Spleen (tissue), 13 donors: ENCODE measurements around the gene CCDC194. TPM values are rescaled to one million over a fixed set of nuclear protein-coding genes. Genes with fewer than 3 reads are reported as not detected.
A peak's percentile ranks its signal among the peaks of the same experiment; 100 is the strongest.

Source experiments
- DNase-seq: peaks from one replicate; pipeline ENCODE4 v3.0.0-alpha.2; 2020
- H3K27ac ChIP-seq, 8 donors: fragments of 200-600 bp; sonication (generic) in 7 of 8; 1 replicate in 4 of 8; 2 replicates in 4 of 8; pipeline versions ENCODE4 v1.5.0 to v1.8.0; 2016 to 2021; ENCODE audit warnings: inconsistent platforms in 4 of 8, mild to moderate bottlenecking in 4 of 8, moderate library complexity in 1 of 8
- H3K27me3 ChIP-seq, 7 donors: fragments of 200-600 bp; sonication (generic) in 6 of 7; replicated peaks in 1 of 7; 1 replicate in 4 of 7; 2 replicates in 3 of 7; pipeline versions ENCODE4 v1.5.0 to v1.8.0; 2016 to 2021; ENCODE audit warnings: inconsistent platforms in 3 of 7, mild to moderate bottlenecking in 1 of 7
- H3K36me3 ChIP-seq, 6 donors: fragments of 200-600 bp; sonication (generic) in 5 of 6; 1 replicate in 4 of 6; 2 replicates in 2 of 6; pipeline versions ENCODE4 v1.5.0 to v1.8.0; 2016 to 2021; ENCODE audit warnings: inconsistent platforms in 2 of 6
- H3K4me1 ChIP-seq, 6 donors: fragments of 200-600 bp; sonication (generic) in 5 of 6; 1 replicate in 3 of 6; 2 replicates in 3 of 6; pipeline versions ENCODE4 v1.5.0 to v1.8.0; 2016 to 2021; ENCODE audit warnings: inconsistent platforms in 3 of 6
- H3K4me3 ChIP-seq, 8 donors: fragments of 200-600 bp; sonication (generic) in 7 of 8; 1 replicate in 4 of 8; 2 replicates in 4 of 8; pipeline versions ENCODE4 v1.5.0 to v1.8.0; 2016 to 2021; ENCODE audit warnings: inconsistent platforms in 4 of 8, mild to moderate bottlenecking in 4 of 8, moderate library complexity in 2 of 8
- H3K9me3 ChIP-seq, 8 donors: fragments of 200-600 bp; sonication (generic) in 7 of 8; 1 replicate in 4 of 8; 2 replicates in 4 of 8; pipeline versions ENCODE4 v1.5.0 to v1.8.0; 2016 to 2021; ENCODE audit warnings: inconsistent platforms in 4 of 8
- CTCF ChIP-seq, 11 experiments: fragments of 200-600 bp in 7 of 11; fragments of 450-650 bp in 4 of 11; sonication (generic) in 4 of 11; IDR thresholded peaks in 8 of 11; conservative IDR thresholded peaks in 3 of 11; 1 replicate in 7 of 11; 2 replicates in 4 of 11; pipeline versions ENCODE4 v1.4.0 to v1.8.0; 2016 to 2021; ENCODE audit warnings: antibody characterized with exemption in 11 of 11, inconsistent platforms in 4 of 11, mild to moderate bottlenecking in 1 of 11
- POLR2A ChIP-seq, 3 donors: fragments of 450-650 bp; IDR thresholded peaks; one replicate each; pipeline ENCODE4 v1.5.1; 2017; ENCODE audit warnings: antibody characterized with exemption in 3 of 3, mild to moderate bottlenecking in 1 of 3
- POLR2AphosphoS5 ChIP-seq, 3 donors: sonication (generic); formaldehyde crosslinking; IDR thresholded peaks; one replicate each; pipeline ENCODE4 v1.5.1; 2017; ENCODE audit warnings: antibody characterized with exemption in 3 of 3
- WGBS, 5 donors: extraction: QIAGEN DNeasy Blood & Tissue Kit in 3 of 5; methylation state at CpG; one replicate each; pipeline versions ENCODE4 v1.1.5 to v1.1.7; 2013 to 2018; 5-methylcytosine and 5-hydroxymethylcytosine counted together
- intact Hi-C: fragments of 100-400 bp; cut with DNase I; formaldehyde crosslinking; loops from one replicate; pipeline ENCODE4 v1.15.0; 2023; ENCODE audit warnings: low total_unique reads
- long read RNA-seq, 2 donors: transcript quantifications; one replicate each; lab custom pipeline, GENCODE V29; 2026
- polyA plus RNA-seq, 3 donors: library from polyadenylated mRNA; stranded (reverse); fragments of 200-250 nt; gene quantifications; one replicate each; pipeline ENCODE4 v1.2.1, GENCODE V29; 2013
- total RNA-seq, 7 donors: library from RNA; depleted of rRNA in 3 of 7; stranded (reverse); fragments of >200 nt in 3 of 7; fragmentation: NEBNext Ultra II Directional in 4 of 7; extraction: Animal tissue kit (Norgen Biotek cat#: 25700) in 4 of 7; gene quantifications; one replicate each; pipeline versions ENCODE4 v1.1.0 to v1.2.1, GENCODE V29; 2016 to 2021
- donor health status: healthy with polysubstance abuse.
- donor health status: DM: no; HTN: no; CAD: no; lungs with moderate emphysema.
- donor health status: DM: no; HTN: no; CAD: no.
- donor health status: Bipolar disorder and iron deficiency.
- donor health status: healthy.
- donor health status: DM: no; HTN: no; CAD: no.
- donor health status: DM: yes; HTN: yes; CAD: no.

The CCDC194 gene
- total RNA-seq = 1 to 10 TPM in 6 of 7 donors, not detected in 1; 1.0 to 2.2 (median 1.7) TPM
- under 1 TPM; 0.13 to 0.18 (median 0.15) TPM for polyA plus RNA-seq
- long read RNA-seq, donor 1 = 0 reads
- long read RNA-seq, donor 2, partial matches to known transcripts = 0 of 1 reads
- long read RNA-seq, donor 2, other reads (novel, unspliced or antisense) = 0 of 1 reads

- whole genome bisulfite sequencing, 5 donors = 53 to 94% (median 62%) methylated on average over 7 to 41 of the region's 41 CpGs
- intact Hi-C loops = no loop called here
- H3K27me3 ChIP-seq = peaks cover 0 to 29% (median 0%) of the 10 kb centered on the region in 7 donors
- H3K4me1 ChIP-seq = peaks cover 12 to 52% (median 45%) of the 10 kb centered on the region in 6 donors
- H3K9me3 ChIP-seq = peaks cover 0 to 9% (median 2%) of the 10 kb centered on the region in 8 donors
- H3K4me3 ChIP-seq = no peak within 1 kb of the TSS
- H3K36me3 ChIP-seq = peaks cover 0 to 22% (median 11%) of the 10 kb centered on the region in 6 donors
- peak in 1 of 3 donors; percentile 70 for TF ChIP-seq POLR2AphosphoS5 (IDR thresholded peaks at IDR 0.05)
- TF ChIP-seq POLR2A (IDR thresholded peaks at IDR 0.05) = no peak
- peak within 1 kb of the TSS in 6 of 8 donors; percentile 26 to 64 (median 56) for H3K27ac ChIP-seq
- no peak for DNase-seq
These were observed at the start of gene CCDC194 for GRCh38 chr19:17393914-17394313. Gene CCDC194 (minus strand): TSS chr19:17394196. CDS start chr19:17394158, 38 bp downstream.

- Histone ChIP-seq H3K27me3 (peaks cover 0 to 4% (median 0%) of the 10 kb centered on the region in 7 donors), H3K36me3 (peaks cover 0 to 1% (median 0%) of the 10 kb centered on the region in 6 donors), H3K4me3 (no peak overlapping the region), H3K9me3 (peaks cover 0 to 5% (median 2%) of the 10 kb centered on the region in 8 donors), H3K4me1 (no peaks in the 10 kb centered on the region), H3K27ac (no peak overlapping the region)
- intact Hi-C loops = no loop called here
- no peak for TF ChIP-seq POLR2AphosphoS5 (IDR thresholded peaks at IDR 0.05)
- TF ChIP-seq POLR2A (IDR thresholded peaks at IDR 0.05) = no peak
- peak in 7 of 11 experiments; percentile 18 to 49 (median 43) for TF ChIP-seq CTCF (IDR thresholded peaks at IDR 0.05 in 8 of 11, conservative IDR thresholded peaks at IDR 0.05 in 3 of 11)
- DNase-seq = no peak
- 64 to 69% (median 68%) methylated on average over 8 of the region's 8 CpGs for WGBS, 5 donors
These were observed 47.4 kb upstream of the CCDC194 start for GRCh38 chr19:17441241-17442021.

GRCh38 chr19:17436874-17437267 is 42.9 kb upstream of the CCDC194 start:
- no peak for TF ChIP-seq CTCF (IDR thresholded peaks at IDR 0.05 in 8 of 11, conservative IDR thresholded peaks at IDR 0.05 in 3 of 11)
- no peak for TF ChIP-seq POLR2A (IDR thresholded peaks at IDR 0.05)
- TF ChIP-seq POLR2AphosphoS5 (IDR thresholded peaks at IDR 0.05) = no peak
- no peak for DNase-seq
- H3K4me1 ChIP-seq = no peaks in the 10 kb centered on the region
- peaks cover 0 to 8% (median 0%) of the 10 kb centered on the region in 6 donors for H3K36me3 ChIP-seq
- H3K27ac ChIP-seq = no peak overlapping the region
- peaks cover 0 to 9% (median 2%) of the 10 kb centered on the region in 8 donors for H3K9me3 ChIP-seq
- H3K27me3 ChIP-seq = peaks cover 0 to 4% (median 0%) of the 10 kb centered on the region in 7 donors
- intact Hi-C loops = no loop called here
- WGBS, 5 donors = 78 to 92% (median 85%) methylated on average over 7 of the region's 7 CpGs
- H3K4me3 ChIP-seq = no peak overlapping the region

GRCh38 chr19:17436094-17436873 is 42.3 kb upstream of the CCDC194 start:
- DNase-seq = no peak
- H3K27me3 ChIP-seq = peaks cover 0 to 4% (median 0%) of the 10 kb centered on the region in 7 donors
- H3K27ac ChIP-seq = no peak overlapping the region
- peaks cover 0 to 6% (median under 1%) of the 10 kb centered on the region in 8 donors for H3K9me3 ChIP-seq
- intact Hi-C loops = no loop called here
- peaks cover 0 to 8% (median 0%) of the 10 kb centered on the region in 6 donors for H3K36me3 ChIP-seq
- TF ChIP-seq POLR2AphosphoS5 (IDR thresholded peaks at IDR 0.05) (peak in 1 of 3 donors; percentile 13), CTCF (IDR thresholded peaks at IDR 0.05 in 8 of 11, conservative IDR thresholded peaks at IDR 0.05 in 3 of 11) (no peak), POLR2A (IDR thresholded peaks at IDR 0.05) (no peak)
- no peak overlapping the region for H3K4me3 ChIP-seq
- 94 to 97% (median 95%) methylated on average over 24 to 25 of the region's 25 CpGs for WGBS, 5 donors
- H3K4me1 ChIP-seq = no peaks in the 10 kb centered on the region
